Eye (tissue), 1 donor: ENCODE measurements around the gene PODNL1.
"Not testable (repeated sequence)": the region's sequence is repeated elsewhere in the genome, so short reads cannot be mapped to it uniquely, and the experiment has no call there.

ENCODE experiments used
- DNase-seq: peaks from one replicate; pipeline ENCODE4 v3.0.0-alpha.2; 2015

PODNL1 gene

GRCh38 chr19:13923194-13923987, 14.8 kb downstream of the PODNL1 start:
- no peak for DNase-seq

DNA sequence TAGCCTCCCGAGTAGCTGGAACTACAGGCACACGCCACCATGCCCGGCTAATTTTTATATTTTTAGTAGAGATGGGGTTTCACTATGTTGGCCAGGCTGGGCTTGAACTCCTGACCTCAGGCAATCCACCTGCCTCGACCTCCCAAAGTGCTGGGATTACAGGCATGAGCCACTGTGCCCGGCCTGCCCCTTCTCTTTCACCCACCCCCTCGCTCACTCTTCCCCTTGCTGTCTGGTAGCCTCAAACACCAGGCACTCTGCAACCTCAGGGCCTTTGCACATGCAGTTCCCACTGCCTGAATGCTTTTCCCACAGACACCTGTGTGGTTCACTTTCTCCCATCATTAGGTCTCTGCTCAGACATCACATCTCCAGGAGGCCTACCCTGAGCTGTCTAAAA, 16.1 kb downstream of the PODNL1 start:
- not testable (repeated sequence) for DNase-seq

DNA sequence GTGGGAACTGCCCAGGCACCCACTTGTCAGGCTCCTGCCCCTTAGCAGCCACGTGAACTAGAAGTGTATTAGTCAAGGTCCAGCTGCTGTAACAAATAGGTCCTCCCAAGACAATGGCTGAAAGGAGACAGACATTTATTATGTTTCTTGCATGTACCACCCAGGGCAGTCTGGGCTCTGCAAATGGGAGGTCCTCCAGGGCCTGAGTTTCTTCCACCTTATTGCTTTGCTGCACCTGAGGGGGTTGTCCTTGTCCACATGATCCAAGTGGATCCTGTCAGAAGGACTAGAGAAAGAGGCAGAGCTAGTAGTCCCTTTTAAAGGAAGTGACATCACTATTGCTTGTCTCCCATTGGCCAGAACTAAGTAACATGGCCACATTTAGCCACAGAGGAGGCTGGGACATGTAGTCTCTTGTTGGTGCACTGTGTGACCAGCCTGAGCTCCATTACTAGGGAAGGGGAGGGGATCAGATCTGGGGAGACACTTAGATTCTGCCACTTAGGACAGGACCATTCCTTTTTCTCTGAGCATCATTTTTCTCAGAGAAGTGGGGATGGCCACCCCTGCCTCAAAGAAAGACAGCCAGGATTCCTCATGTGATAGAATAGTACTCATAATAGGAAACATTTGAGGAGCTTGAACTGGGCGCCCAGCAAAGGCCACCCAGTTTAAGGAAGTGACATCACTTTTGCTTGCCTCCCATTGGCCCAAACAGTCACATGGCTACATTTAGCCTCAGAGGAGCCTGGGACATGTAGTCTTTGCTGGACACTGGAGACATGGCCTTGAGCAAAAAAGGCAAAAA, 17.1 kb downstream of the PODNL1 start:
- DNase-seq, result peak; percentile 72

GRCh38 chr19:13920524-13920923, 17.7 kb downstream of the PODNL1 start:
- no peak for DNase-seq

DNA sequence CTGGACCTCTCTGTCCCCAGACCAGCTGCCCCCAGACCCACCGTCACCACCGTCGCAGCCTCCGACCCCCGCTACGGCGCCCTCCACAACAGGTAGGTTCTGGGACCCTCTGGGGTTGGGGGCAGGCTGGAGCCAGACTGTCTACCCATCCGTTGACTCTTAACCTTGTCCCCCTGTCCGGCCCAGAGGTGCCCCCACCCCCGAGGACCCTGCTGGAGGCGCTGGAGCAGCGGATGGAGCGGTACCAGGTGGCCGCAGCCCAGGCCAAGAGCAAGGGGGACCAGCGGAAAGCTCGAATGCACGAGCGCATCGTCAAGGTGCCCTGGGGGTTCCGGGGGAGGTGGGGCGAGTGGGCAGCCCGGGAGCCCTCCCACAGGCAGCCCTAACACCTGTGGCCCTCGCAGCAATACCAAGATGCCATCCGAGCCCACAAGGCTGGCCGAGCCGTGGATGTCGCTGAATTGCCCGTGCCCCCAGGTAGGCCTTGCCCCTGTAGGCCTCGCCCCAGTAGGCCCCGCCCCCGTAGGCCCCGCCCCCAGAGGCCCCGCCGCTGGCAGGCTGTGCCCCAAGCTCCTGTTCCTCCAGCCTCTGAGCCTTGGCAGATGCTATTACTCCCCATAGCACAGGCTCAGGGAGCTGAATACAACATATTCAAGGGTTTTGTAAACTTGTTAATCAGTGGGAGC, 19.3 kb downstream of the PODNL1 start:
- DNase-seq, result no peak

- DNase-seq, result no peak
These were observed 20.3 kb downstream of the PODNL1 start for GRCh38 chr19:13917888-13918406.

- no peak for DNase-seq
These were observed 23.4 kb downstream of the PODNL1 start for GRCh38 chr19:13914777-13915176.

GRCh38 chr19:13913352-13913751, 24.9 kb downstream of the PODNL1 start:
- no peak for DNase-seq

GRCh38 chr19:13909430-13909829, 28.8 kb downstream of the PODNL1 start:
- DNase-seq, result no peak

- no peak for DNase-seq
These were observed 29.5 kb downstream of the PODNL1 start for GRCh38 chr19:13908674-13909073.

GRCh38 chr19:13906910-13907309, 31.3 kb downstream of the PODNL1 start:
- no peak for DNase-seq

- peak; percentile 33 for DNase-seq
These were observed 31.7 kb downstream of the PODNL1 start for GRCh38 chr19:13906521-13906904.

- DNase-seq, result peak; percentile 94
These were observed 32.3 kb downstream of the PODNL1 start, which contains the start of the genes BRME1 and CC2D1A for GRCh38 chr19:13905634-13906520. Gene BRME1 (minus strand): TSS chr19:13906117. CDS start chr19:13904892, 1,225 bp downstream. Gene CC2D1A (plus strand): TSS chr19:13906201. CDS start chr19:13906442, 241 bp downstream.

- DNase-seq, result no peak
These were observed 35.1 kb downstream of the PODNL1 start for GRCh38 chr19:13902993-13903555.

- DNase-seq, result no peak
These were observed 38.2 kb downstream of the PODNL1 start for GRCh38 chr19:13899912-13900584.

- DNase-seq, result no peak
These were observed 38.8 kb downstream of the PODNL1 start for GRCh38 chr19:13899393-13899792.

GRCh38 chr19:13896227-13896626, 42.0 kb downstream of the PODNL1 start:
- DNase-seq, result no peak

DNA sequence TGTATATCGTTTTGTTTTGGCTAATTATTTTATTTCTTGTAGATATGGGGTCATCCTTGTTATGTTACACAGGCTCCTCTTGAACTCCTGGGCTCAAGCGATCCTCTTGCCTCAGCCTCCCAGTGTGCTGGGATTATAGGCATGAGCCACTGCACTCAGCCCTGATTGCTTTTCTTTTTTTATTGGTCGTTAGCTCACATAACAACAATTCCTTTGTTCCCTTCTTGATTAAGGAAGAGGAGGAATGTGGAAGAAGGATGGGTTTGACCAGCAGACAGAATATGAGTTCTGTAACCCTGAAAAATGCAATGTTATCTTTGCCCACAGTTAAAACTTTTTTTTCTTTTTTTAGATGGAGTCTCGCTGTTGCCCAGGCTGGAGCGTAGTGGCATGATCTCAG, 43.7 kb downstream of the PODNL1 start:
- DNase-seq, result no peak

GRCh38 chr19:13892870-13893269, 45.3 kb downstream of the PODNL1 start:
- DNase-seq, result no peak

DNA sequence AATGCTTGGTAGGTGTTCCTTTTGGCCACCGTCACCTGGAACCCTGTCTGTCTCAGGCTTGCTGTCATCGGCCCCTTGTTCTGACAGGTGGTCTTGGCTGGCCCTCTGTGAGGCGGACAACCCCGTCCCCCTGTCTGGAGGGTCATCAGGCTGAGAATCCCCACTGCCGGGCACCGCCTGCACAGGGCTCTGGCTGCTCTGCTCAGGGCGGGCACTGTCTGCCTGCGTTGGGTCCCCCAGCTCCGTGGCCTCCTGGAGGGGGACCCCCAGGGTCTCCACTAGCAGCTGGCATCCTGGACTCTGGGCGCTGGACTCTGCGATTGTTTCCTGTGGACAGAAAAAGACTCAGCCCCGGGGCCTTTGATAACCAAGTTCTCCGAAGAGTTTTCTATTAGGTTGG, 48.1 kb downstream of the PODNL1 start:
- DNase-seq, result no peak

DNA sequence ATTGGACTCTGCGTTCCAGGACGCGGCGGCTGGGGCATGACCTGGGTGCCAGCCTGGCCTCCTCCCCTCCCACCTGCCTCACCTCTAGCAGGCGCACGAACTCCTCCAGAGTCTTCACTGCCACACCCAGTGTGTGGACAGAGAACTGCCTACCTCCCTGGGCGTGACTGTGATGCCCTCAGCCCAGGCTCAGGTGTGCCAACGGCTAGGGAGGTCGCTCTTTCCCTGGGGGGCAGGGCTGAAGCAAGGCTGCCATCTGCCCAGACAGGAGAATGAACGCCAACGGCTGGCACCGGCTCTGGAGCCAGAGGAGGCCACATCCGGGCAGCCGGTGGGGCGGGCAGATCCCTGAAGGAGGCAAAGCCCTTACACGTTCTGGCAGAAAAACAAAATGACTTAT, 49.9 kb downstream of the PODNL1 start:
- no peak for DNase-seq
